WTC11 (cell line): ENCODE data around the gene GABRR1.

ENCODE experiments used
- ELF4 ChIP-seq: sonication (generic); formaldehyde crosslinking; IDR thresholded peaks from 2 replicates; pipeline ENCODE4 v1.8.1; 2022; ENCODE audit warnings: low read depth, mild to moderate bottlenecking, moderate library complexity, missing genetic modification reagents
- SMAD3 ChIP-seq: sonication (generic); formaldehyde crosslinking; IDR thresholded peaks from 2 replicates; pipeline ENCODE4 v1.8.0; 2022; ENCODE audit warnings: missing genetic modification reagents, mild to moderate bottlenecking, borderline replicate concordance
- SMAD4 ChIP-seq: sonication (generic); formaldehyde crosslinking; IDR thresholded peaks from 2 replicates; pipeline ENCODE4 v1.8.0; 2022; ENCODE audit warnings: mild to moderate bottlenecking, missing genetic modification reagents
- TEAD1 ChIP-seq: sonication (generic); formaldehyde crosslinking; IDR thresholded peaks from 2 replicates; pipeline ENCODE4 v1.8.0; 2022; ENCODE audit warnings: mild to moderate bottlenecking, missing genetic modification reagents
- ZNF232 ChIP-seq: sonication (generic); formaldehyde crosslinking; IDR thresholded peaks from 2 replicates; pipeline ENCODE4 v1.8.0; 2022; ENCODE audit warnings: mild to moderate bottlenecking, missing genetic modification reagents
- TF ChIP-seq, protein P1 (sequence below): sonication (generic); formaldehyde crosslinking; IDR thresholded peaks from 2 replicates; pipeline ENCODE4 v1.8.0; 2022; ENCODE audit warnings: mild to moderate bottlenecking, missing genetic modification reagents
- TF ChIP-seq, protein P2 (sequence below): sonication (generic); formaldehyde crosslinking; IDR thresholded peaks from 2 replicates; pipeline ENCODE4 v1.8.1; 2023; ENCODE audit warnings: mild to moderate bottlenecking, missing genetic modification reagents, moderate library complexity
- TF ChIP-seq, protein P3 (sequence below): fragments of 200-600 bp; IDR thresholded peaks from 2 replicates; pipeline ENCODE4 v1.8.0; 2022; ENCODE audit warnings: antibody characterized with exemption
- TF ChIP-seq, protein P4 (sequence below): fragments of 250-450 bp; sonication (Bioruptor Pico); IDR thresholded peaks from 2 replicates; pipeline ENCODE4 v1.9.0; 2021; ENCODE audit warnings: mild to moderate bottlenecking
- TF ChIP-seq, protein P5 (sequence below): sonication (generic); formaldehyde crosslinking; IDR thresholded peaks from 2 replicates; pipeline ENCODE4 v1.8.1; 2023; ENCODE audit warnings: mild to moderate bottlenecking, moderate library complexity, missing genetic modification reagents
- TF ChIP-seq, protein P6 (sequence below): sonication (generic); formaldehyde crosslinking; IDR thresholded peaks from 2 replicates; pipeline ENCODE4 v1.8.0; 2022; ENCODE audit warnings: mild to moderate bottlenecking, missing genetic modification reagents
- TF ChIP-seq, protein P7 (sequence below): sonication (generic); formaldehyde crosslinking; IDR thresholded peaks from 2 replicates; pipeline ENCODE4 v1.8.1; 2022; ENCODE audit warnings: mild to moderate bottlenecking, moderate library complexity, missing genetic modification reagents

DNA sequence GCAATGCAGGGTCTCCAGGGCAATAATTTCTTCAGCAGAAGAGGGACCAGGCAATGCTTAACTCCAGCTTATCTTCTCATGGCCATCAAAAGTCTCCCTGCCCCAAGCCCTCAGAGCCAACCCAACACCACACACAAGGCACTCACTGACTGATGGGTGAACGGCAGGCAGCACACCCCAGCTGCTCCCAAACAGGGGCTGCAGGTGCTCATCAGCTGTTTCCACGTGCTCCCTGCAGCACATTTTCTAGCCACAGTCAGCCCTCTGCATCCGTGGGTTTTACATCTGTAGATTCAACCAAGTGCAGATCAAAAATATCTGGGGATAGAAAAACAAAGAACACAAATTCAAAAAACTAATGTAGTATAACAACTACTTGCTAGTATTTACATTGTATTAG, 4.0 kb upstream of the GABRR1 start:
- TF ChIP-seq, protein P1, sequence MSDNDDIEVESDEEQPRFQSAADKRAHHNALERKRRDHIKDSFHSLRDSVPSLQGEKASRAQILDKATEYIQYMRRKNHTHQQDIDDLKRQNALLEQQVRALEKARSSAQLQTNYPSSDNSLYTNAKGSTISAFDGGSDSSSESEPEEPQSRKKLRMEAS (CRISPR knock-in tag) = no peak
- TF ChIP-seq, protein P2, sequence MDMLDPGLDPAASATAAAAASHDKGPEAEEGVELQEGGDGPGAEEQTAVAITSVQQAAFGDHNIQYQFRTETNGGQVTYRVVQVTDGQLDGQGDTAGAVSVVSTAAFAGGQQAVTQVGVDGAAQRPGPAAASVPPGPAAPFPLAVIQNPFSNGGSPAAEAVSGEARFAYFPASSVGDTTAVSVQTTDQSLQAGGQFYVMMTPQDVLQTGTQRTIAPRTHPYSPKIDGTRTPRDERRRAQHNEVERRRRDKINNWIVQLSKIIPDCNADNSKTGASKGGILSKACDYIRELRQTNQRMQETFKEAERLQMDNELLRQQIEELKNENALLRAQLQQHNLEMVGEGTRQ (CRISPR knock-in tag) = no peak
- TF ChIP-seq, protein P3, sequence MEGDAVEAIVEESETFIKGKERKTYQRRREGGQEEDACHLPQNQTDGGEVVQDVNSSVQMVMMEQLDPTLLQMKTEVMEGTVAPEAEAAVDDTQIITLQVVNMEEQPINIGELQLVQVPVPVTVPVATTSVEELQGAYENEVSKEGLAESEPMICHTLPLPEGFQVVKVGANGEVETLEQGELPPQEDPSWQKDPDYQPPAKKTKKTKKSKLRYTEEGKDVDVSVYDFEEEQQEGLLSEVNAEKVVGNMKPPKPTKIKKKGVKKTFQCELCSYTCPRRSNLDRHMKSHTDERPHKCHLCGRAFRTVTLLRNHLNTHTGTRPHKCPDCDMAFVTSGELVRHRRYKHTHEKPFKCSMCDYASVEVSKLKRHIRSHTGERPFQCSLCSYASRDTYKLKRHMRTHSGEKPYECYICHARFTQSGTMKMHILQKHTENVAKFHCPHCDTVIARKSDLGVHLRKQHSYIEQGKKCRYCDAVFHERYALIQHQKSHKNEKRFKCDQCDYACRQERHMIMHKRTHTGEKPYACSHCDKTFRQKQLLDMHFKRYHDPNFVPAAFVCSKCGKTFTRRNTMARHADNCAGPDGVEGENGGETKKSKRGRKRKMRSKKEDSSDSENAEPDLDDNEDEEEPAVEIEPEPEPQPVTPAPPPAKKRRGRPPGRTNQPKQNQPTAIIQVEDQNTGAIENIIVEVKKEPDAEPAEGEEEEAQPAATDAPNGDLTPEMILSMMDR = no peak
- TF ChIP-seq, protein P4, sequence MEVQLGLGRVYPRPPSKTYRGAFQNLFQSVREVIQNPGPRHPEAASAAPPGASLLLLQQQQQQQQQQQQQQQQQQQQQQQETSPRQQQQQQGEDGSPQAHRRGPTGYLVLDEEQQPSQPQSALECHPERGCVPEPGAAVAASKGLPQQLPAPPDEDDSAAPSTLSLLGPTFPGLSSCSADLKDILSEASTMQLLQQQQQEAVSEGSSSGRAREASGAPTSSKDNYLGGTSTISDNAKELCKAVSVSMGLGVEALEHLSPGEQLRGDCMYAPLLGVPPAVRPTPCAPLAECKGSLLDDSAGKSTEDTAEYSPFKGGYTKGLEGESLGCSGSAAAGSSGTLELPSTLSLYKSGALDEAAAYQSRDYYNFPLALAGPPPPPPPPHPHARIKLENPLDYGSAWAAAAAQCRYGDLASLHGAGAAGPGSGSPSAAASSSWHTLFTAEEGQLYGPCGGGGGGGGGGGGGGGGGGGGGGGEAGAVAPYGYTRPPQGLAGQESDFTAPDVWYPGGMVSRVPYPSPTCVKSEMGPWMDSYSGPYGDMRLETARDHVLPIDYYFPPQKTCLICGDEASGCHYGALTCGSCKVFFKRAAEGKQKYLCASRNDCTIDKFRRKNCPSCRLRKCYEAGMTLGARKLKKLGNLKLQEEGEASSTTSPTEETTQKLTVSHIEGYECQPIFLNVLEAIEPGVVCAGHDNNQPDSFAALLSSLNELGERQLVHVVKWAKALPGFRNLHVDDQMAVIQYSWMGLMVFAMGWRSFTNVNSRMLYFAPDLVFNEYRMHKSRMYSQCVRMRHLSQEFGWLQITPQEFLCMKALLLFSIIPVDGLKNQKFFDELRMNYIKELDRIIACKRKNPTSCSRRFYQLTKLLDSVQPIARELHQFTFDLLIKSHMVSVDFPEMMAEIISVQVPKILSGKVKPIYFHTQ (CRISPR knock-in tag) = no peak
- TF ChIP-seq, protein P5, sequence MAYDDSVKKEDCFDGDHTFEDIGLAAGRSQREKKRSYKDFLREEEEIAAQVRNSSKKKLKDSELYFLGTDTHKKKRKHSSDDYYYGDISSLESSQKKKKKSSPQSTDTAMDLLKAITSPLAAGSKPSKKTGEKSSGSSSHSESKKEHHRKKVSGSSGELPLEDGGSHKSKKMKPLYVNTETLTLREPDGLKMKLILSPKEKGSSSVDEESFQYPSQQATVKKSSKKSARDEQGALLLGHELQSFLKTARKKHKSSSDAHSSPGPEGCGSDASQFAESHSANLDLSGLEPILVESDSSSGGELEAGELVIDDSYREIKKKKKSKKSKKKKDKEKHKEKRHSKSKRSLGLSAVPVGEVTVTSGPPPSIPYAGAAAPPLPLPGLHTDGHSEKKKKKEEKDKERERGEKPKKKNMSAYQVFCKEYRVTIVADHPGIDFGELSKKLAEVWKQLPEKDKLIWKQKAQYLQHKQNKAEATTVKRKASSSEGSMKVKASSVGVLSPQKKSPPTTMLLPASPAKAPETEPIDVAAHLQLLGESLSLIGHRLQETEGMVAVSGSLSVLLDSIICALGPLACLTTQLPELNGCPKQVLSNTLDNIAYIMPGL (CRISPR knock-in tag) = no peak
- TF ChIP-seq ELF4 (no peak), TEAD1 (CRISPR knock-in tag) (no peak), SMAD3 (CRISPR knock-in tag) (no peak), SMAD4 (CRISPR knock-in tag) (no peak), ZNF232 (CRISPR knock-in tag) (no peak)
- TF ChIP-seq, protein P6, sequence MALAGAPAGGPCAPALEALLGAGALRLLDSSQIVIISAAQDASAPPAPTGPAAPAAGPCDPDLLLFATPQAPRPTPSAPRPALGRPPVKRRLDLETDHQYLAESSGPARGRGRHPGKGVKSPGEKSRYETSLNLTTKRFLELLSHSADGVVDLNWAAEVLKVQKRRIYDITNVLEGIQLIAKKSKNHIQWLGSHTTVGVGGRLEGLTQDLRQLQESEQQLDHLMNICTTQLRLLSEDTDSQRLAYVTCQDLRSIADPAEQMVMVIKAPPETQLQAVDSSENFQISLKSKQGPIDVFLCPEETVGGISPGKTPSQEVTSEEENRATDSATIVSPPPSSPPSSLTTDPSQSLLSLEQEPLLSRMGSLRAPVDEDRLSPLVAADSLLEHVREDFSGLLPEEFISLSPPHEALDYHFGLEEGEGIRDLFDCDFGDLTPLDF (CRISPR knock-in tag) = no peak
- TF ChIP-seq, protein P7, sequence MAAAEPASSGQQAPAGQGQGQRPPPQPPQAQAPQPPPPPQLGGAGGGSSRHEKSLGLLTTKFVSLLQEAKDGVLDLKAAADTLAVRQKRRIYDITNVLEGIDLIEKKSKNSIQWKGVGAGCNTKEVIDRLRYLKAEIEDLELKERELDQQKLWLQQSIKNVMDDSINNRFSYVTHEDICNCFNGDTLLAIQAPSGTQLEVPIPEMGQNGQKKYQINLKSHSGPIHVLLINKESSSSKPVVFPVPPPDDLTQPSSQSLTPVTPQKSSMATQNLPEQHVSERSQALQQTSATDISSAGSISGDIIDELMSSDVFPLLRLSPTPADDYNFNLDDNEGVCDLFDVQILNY (CRISPR knock-in tag) = no peak
